ENCODE data around the gene IFIT3.
"Not testable (repeated sequence)": the region's sequence is repeated elsewhere in the genome, so short reads cannot be mapped to it uniquely, and the experiment has no call there.

IFIT3 gene

GRCh38 chr10:89304925-89305324 is 22.9 kb upstream of the IFIT3 start:
- no peak for DNase-seq

GRCh38 chr10:89305766-89306433 is 21.9 kb upstream of the IFIT3 start:
- no peak for DNase-seq

DNA sequence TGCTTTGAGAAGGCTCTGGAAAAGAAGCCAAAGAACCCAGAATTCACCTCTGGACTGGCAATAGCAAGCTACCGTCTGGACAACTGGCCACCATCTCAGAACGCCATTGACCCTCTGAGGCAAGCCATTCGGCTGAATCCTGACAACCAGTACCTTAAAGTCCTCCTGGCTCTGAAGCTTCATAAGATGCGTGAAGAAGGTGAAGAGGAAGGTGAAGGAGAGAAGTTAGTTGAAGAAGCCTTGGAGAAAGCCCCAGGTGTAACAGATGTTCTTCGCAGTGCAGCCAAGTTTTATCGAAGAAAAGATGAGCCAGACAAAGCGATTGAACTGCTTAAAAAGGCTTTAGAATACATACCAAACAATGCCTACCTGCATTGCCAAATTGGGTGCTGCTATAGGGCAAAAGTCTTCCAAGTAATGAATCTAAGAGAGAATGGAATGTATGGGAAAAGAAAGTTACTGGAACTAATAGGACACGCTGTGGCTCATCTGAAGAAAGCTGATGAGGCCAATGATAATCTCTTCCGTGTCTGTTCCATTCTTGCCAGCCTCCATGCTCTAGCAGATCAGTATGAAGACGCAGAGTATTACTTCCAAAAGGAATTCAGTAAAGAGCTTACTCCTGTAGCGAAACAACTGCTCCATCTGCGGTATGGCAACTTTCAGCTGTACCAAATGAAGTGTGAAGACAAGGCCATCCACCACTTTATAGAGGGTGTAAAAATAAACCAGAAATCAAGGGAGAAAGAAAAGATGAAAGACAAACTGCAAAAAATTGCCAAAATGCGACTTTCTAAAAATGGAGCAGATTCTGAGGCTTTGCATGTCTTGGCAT is 21.1 kb upstream of the IFIT3 start:
- no peak for DNase-seq

DNA sequence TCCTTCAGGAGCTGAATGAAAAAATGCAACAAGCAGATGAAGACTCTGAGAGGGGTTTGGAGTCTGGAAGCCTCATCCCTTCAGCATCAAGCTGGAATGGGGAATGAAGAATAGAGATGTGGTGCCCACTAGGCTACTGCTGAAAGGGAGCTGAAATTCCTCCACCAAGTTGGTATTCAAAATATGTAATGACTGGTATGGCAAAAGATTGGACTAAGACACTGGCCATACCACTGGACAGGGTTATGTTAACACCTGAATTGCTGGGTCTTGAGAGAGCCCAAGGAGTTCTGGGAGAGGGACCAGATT is 20.6 kb upstream of the IFIT3 start:
- no peak for DNase-seq

DNA sequence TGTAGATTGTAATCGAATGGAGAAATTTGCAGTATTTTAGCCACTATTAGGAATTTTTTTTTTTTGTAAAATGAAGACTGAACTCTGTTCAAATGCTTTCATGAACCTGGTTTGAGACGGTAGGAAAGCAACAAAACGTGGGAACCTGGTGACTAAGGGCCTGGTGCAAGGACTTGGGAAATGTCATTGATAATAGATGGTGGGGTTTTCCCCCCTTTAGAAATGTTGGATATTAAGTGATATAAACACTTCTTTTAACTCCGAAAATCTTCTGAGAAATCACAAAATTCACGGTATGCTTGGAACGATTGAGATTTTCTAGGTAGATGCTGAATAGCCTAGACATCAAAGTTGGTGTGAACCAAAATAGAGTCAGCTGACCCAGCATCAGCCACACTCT is 19.5 kb upstream of the IFIT3 start:
- DNase-seq, result no peak

GRCh38 chr10:89308736-89309135 is 19.1 kb upstream of the IFIT3 start:
- no peak for DNase-seq

GRCh38 chr10:89309156-89310055 is 18.4 kb upstream of the IFIT3 start:
- DNase-seq, result no peak

DNA sequence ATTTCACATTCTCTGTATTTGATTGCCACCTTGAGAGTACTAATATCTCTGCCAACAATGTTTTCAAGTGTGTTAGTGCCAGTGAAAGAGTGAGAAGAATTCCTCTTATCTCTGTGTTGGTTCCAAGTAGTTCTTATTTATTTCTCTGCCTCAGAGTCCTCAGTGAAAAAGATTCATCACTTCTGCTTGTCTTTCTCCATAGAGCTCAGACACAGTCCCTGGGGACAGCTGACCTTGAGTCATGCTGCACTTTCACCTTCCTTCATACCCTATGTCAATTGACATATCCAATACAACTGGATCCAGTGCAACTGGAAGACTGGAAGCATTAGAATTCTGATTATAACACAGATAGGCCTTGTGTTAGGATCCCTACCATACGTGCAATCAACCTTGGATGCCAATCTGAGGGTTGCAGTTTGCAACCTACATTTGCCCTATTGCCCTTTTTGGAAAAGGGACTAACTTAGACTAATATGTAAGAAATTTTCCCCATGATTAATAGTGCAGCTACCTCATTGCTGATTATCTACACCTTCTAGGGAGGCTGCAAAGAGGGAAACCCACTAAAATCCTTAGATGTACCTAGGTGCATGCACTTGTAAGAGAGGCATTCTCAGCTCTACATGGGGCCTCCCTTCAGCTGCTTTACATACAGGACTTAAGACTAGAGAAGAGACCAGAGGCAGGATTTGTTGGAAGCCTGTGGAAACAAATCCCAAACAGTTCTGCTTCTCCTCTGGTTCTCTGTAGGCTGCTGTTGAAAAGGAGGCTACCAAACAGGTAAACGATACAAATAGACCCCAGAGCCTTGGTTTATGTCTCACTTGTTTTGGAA is 17.5 kb upstream of the IFIT3 start:
- DNase-seq, result no peak

DNA sequence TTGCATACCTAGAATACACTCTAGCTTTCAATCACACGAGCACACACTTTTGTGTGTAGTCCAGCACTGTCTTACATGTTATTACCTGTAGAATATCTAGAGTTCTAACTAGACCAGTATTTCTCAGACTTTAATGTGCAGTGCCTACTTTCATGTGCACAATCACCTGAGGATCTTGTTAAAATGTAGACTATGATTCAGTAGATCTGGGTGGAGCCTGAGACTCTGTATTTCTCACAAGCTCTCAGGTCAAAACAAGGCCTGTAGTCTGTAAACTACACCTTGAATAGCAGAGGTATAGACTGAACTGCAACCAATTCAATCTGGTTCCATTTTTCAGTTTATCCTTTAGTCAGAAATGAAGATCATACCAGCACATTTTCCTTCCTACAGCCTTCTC is 14.8 kb upstream of the IFIT3 start:
- no peak for DNase-seq

GRCh38 chr10:89314676-89315075 is 13.1 kb upstream of the IFIT3 start:
- DNase-seq, result no peak

DNA sequence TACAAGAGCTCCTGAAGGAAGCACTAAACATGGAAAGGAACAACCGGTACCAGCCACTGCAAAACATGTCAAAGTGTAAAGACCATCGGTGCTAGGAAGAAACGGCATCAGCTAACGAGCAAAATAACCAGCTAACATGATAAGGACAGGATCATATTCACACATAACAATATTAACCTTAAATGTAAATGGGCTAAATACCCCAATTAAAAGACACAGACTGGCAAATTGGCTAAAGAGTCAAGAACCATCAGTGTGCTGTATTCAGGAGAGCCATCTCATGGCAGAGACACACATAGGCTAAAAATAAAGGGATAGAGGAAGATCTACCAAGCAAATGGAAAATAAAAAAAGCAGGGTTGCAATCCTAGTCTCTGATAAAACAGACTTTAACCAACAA is 9.8 kb upstream of the IFIT3 start:
- not testable (repeated sequence) for DNase-seq

DNA sequence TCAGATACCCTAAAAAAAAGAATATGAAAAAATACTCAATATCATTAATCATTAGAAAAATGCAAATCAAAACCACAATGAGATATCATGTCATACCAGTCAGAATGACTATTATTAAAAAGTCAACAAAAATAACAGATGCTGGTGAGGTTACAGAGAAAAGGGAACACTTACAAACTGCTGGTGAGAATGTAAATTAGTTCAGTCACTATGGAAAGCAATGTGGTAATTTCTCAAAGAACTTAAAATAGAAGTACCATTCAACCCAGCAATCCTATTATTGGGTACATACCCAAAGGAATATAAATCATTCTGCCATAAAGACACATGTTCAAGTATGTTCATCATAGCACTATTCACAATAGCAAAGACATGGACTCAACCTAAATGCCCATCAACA is 2.7 kb upstream of the IFIT3 start:
- not testable (repeated sequence) for DNase-seq

GRCh38 chr10:89325856-89326255 is 1.9 kb upstream of the IFIT3 start:
- not testable (repeated sequence) for DNase-seq

DNA sequence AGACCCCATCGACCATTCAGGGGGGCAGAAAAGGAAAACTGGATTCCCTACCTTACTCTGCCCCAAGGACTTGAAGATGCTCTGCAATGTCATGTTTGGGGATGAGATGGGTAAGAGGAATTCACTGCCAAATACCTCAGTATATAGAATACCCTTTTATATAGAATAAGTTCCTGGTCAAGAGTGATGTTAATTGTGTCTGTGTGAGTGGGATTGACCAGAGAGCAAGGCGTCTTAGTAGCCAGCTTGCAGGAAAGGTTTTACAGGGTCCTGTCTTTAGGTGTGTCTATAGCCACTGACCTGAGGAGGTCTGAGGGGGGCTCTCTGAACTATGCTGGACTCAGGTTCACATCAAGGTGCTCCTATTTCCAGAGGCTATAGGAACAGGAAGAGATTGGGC is 1.4 kb downstream of the IFIT3 start:
- no peak for DNase-seq

- DNase-seq, result not testable (repeated sequence)
Measured at GRCh38 chr10:89330014-89330413, 2.2 kb downstream of the IFIT3 start.

DNA sequence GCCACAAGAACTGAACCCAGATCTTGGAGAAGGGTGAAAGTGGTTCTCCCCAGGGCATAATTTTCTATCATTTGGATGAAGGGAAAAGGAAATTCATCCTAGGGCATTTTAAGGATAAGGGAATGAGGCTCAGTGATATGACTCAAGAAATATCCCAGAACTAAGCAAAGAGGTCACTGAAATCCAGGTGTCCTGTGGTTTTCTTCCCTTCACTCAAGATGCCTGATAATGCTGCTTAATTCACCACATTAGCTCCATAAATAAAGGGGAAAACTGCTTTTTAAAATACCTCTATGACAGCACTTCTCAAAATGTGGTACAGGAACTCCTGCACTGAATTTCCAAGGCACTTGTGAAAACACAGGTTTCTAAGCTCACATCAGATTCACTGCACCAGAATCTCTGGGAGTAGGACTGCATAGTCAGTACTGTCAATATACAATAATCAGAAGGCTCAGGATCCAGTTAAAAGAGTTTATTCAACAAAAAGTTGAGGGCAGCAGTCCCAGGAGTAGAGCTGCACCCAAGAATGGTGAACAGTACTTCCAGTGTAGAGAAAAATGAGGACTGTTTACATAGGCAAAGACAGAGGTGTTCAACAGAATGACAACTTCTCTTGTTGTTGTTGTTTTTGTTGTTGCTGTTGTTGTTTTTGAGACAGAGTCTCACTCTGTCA is 2.9 kb downstream of the IFIT3 start:
- DNase-seq, result no peak

DNA sequence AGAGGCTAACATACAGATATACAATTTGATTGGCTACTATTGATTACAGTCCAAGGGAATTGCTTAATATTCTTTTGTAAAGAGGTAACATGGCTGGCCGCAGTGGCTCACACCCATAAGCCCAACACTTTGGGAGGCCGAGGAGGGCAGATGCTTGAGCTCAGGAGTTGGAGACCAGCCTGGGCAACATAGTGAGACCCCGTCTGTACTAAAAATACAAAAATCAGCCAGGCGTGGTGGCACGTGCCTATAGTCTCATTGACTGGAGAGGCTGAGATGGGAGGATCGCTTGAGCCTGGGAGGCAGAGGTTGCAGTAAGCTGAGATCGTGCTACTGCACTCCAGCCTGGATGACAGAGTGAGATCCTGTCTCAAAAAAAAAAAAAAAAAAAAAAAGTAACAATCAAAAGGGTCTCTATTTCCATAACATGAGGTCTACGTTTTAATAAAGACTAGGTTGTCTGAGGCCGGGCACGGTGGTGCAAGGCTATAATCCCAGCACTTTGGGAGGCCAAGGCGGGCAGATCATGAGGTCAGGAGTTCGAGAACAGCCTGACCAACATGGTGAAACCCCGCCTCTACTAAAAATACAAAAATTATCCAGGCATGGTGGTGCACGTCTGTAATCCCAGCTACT is 3.8 kb downstream of the IFIT3 start:
- DNase-seq, result not testable (repeated sequence)

DNA sequence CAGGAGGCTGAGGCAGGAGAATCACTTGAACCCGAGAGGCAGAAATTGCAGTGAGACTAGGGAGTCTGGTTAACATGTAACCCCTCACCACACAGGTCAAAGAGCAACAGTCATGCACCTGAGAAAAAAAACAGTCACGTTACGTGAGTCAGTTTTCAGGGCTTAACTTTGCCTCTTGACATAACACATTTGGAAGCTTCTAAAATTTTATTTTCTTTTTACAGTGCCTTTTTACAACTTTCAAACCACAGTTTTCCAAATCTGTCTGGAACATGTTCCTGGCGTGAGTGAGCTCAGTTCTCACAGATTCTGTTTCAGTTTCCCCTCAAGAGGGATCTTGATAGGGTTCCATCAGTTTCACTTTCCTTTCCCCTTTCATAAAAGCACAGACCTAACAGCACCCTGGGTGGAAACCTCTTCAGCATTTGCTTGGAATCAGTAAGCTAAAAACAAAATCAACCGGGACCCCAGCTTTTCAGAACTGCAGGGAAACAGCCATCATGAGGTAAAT is 4.4 kb downstream of the IFIT3 start:
- no peak for DNase-seq

DNA sequence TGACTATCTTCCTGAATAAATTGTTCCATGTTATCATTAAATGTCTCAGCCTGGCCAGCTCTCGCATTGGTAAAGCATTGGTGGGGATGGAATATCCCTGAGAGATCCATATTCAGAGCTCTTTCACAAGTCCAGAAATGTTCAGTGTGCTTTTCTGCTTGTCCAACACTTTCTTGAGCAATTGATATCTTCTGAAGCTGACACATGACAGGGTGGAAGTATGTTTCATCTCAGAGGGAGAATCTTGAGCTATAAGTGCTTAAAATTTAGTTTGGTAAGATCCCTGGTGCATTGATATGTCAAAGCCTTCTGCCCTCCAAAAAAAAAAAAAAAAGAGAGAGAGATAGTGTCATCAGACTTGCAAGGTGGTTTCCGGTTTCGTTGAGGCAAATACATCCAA is 7.4 kb downstream of the IFIT3 start:
- no peak for DNase-seq

DNA sequence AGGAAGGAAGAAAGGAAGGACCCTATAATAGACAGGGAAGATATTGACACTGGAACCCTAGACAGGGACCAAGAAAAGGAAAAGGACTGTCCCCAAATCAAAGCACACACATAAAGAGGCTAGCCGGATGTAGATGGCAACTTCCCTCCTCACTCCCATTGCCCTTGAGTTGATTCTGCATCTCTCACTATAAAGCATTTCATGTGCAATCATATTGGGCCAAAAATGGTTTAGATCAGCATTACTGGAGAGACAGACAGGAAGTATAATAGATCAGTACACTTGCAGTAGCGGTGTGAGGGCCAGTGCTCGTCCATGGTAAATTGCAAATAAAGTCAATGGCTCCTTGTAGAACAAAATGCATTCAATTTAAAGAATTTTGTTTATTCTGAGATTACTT is 8.4 kb downstream of the IFIT3 start:
- DNase-seq, result no peak

DNA sequence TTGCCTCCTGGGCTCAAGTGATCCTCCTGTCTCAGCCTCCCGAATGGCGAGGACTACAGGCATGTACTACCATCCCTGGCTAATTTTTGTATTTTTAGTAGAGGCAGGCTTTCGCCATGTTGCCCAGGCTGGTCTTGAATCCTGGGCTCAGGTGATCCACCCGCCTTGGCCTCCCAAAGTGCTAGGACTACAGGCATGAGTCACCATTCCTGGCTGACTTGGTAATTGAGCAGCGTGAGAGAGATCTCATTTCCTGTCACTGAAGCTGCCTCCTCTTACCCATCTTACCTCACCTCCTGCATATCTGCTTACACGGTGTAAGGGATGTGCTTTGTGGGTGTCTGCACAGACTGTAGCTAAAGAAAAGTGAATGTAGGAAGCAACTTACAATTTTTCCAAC is 9.7 kb downstream of the IFIT3 start:
- peak; percentile 12 for DNase-seq

Measured in activated gamma-delta T cell treated with Interleukin-2 at 50 U/mL for 16 hours (primary cell).